ENCODE results near the gene FETUB.

The FETUB gene

DNA sequence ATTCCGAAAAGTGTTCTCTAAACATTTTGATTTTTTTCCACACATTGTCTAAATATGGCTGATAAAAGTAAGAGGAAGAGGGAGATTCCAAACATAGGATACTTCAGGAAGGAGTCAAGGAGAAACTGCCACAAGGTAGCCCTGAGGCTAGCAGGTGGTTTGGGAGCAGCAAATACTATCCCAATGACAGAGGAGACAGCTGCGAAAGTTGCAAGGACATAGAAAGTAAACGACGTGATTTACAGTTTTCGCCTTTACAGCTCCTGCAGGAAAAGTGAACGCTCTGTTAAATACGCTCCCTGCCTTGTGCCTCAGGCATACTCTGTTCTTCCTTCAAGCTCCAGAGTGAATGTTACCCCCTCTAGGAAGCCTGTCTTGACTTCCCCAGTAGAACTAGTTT, 3.7 kb upstream of the FETUB start:
- TF ChIP-seq GABPA (IDR thresholded peaks at IDR 0.05; ENCODE audit: low read depth): no peak
- DNase-seq (ENCODE audit: low read depth in 1 of 2, low spot score in 1 of 2): no peak
- Histone ChIP-seq H3K27ac (replicated peaks) (no peak overlapping the region), H3K4me3 (replicated peaks; ENCODE audit: insufficient read depth, low read length) (no peak overlapping the region), H3K27me3 (ENCODE audit: insufficient read depth, poor library complexity, severe bottlenecking) (peaks cover 4% of the 10 kb centered on the region)

DNA sequence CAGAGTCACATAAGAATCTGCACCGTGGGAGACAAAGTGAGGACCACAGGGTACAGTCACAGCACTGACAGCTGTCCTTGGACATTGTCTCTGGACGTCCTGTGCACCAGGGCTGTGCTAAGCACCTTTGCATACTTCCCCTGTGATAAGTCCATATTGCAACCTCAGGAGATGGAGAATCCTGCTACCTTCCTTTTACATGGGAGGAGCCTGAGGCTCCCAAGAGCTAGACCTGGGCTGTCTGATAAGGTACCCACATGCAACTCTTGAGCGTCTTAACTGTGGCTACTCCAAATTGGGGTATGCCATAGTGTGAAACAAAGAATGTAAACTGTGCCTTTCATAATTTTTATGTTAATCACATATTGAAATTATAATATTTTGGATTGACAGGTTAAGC, 2.5 kb upstream of the FETUB start:
- Histone ChIP-seq H3K27me3 (ENCODE audit: insufficient read depth, poor library complexity, severe bottlenecking) (peaks cover 8% of the 10 kb centered on the region), H3K27ac (replicated peaks) (no peak overlapping the region), H3K4me3 (replicated peaks; ENCODE audit: insufficient read depth, low read length) (no peak overlapping the region)
- DNase-seq (ENCODE audit: low read depth in 1 of 2, low spot score in 1 of 2): no peak
- TF ChIP-seq, protein P1, sequence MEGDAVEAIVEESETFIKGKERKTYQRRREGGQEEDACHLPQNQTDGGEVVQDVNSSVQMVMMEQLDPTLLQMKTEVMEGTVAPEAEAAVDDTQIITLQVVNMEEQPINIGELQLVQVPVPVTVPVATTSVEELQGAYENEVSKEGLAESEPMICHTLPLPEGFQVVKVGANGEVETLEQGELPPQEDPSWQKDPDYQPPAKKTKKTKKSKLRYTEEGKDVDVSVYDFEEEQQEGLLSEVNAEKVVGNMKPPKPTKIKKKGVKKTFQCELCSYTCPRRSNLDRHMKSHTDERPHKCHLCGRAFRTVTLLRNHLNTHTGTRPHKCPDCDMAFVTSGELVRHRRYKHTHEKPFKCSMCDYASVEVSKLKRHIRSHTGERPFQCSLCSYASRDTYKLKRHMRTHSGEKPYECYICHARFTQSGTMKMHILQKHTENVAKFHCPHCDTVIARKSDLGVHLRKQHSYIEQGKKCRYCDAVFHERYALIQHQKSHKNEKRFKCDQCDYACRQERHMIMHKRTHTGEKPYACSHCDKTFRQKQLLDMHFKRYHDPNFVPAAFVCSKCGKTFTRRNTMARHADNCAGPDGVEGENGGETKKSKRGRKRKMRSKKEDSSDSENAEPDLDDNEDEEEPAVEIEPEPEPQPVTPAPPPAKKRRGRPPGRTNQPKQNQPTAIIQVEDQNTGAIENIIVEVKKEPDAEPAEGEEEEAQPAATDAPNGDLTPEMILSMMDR (IDR thresholded peaks at IDR 0.05; ENCODE audit: insufficient read depth, low read length): no peak
- TF ChIP-seq POLR2AphosphoS5 (IDR thresholded peaks at IDR 0.05; ENCODE audit: low read depth): no peak
- TF ChIP-seq, protein P2, sequence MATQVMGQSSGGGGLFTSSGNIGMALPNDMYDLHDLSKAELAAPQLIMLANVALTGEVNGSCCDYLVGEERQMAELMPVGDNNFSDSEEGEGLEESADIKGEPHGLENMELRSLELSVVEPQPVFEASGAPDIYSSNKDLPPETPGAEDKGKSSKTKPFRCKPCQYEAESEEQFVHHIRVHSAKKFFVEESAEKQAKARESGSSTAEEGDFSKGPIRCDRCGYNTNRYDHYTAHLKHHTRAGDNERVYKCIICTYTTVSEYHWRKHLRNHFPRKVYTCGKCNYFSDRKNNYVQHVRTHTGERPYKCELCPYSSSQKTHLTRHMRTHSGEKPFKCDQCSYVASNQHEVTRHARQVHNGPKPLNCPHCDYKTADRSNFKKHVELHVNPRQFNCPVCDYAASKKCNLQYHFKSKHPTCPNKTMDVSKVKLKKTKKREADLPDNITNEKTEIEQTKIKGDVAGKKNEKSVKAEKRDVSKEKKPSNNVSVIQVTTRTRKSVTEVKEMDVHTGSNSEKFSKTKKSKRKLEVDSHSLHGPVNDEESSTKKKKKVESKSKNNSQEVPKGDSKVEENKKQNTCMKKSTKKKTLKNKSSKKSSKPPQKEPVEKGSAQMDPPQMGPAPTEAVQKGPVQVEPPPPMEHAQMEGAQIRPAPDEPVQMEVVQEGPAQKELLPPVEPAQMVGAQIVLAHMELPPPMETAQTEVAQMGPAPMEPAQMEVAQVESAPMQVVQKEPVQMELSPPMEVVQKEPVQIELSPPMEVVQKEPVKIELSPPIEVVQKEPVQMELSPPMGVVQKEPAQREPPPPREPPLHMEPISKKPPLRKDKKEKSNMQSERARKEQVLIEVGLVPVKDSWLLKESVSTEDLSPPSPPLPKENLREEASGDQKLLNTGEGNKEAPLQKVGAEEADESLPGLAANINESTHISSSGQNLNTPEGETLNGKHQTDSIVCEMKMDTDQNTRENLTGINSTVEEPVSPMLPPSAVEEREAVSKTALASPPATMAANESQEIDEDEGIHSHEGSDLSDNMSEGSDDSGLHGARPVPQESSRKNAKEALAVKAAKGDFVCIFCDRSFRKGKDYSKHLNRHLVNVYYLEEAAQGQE (IDR thresholded peaks at IDR 0.05; ENCODE audit: insufficient replicate concordance, low read depth): no peak
- TF ChIP-seq SPI1 (IDR thresholded peaks at IDR 0.05; ENCODE audit: borderline replicate concordance, low read depth): no peak
- TF ChIP-seq GABPA (IDR thresholded peaks at IDR 0.05; ENCODE audit: low read depth): no peak

DNA sequence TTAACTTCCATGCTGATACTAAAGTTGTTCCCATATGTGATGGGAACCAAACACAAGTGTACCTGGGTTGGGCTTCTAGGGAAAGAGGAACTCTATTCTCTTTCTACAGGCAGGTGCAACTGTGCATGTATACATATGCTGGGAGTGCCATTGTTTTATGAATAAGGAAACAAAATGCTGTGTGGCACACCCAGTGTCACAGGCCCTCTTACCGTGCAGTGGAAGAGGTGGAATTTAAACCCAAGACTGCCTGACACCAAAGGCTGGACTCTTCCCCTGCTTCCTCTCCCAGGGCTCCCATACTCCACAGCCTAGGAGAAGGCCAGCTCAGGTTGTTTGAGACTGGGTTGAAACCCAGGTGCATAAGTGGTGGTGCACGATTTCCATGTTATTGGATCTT, 1.9 kb upstream of the FETUB start:
- H3K4me3 ChIP-seq (replicated peaks; ENCODE audit: insufficient read depth, low read length): no peak overlapping the region
- H3K27me3 ChIP-seq (ENCODE audit: insufficient read depth, poor library complexity, severe bottlenecking): peaks cover 8% of the 10 kb centered on the region
- TF ChIP-seq SPI1 (IDR thresholded peaks at IDR 0.05; ENCODE audit: borderline replicate concordance, low read depth) (no peak), POLR2AphosphoS5 (IDR thresholded peaks at IDR 0.05; ENCODE audit: low read depth) (no peak), GABPA (IDR thresholded peaks at IDR 0.05; ENCODE audit: low read depth) (no peak)
- TF ChIP-seq, protein P2 (IDR thresholded peaks at IDR 0.05; ENCODE audit: insufficient replicate concordance, low read depth): no peak
- TF ChIP-seq, protein P1 (IDR thresholded peaks at IDR 0.05; ENCODE audit: insufficient read depth, low read length): no peak
- H3K27ac ChIP-seq (replicated peaks): no peak overlapping the region
- no peak for DNase-seq (ENCODE audit: low read depth in 1 of 2, low spot score in 1 of 2)

DNA sequence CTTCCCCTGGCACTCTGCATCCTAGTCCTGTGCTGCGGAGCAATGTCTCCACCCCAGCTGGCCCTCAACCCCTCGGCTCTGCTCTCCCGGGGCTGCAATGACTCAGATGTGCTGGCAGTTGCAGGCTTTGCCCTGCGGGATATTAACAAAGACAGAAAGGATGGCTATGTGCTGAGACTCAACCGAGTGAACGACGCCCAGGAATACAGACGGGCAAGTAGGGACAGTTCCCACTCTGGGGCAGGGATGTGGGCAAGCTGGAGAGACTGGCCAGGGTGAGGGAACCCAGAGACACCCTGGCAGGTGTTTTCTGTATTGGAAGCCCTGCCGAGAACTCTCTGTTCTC, 247 bp downstream of the FETUB start:
- no peak for TF ChIP-seq GABPA (IDR thresholded peaks at IDR 0.05; ENCODE audit: low read depth)
- TF ChIP-seq, protein P2 (IDR thresholded peaks at IDR 0.05; ENCODE audit: insufficient replicate concordance, low read depth): no peak
- TF ChIP-seq, protein P1 (IDR thresholded peaks at IDR 0.05; ENCODE audit: insufficient read depth, low read length): no peak
- TF ChIP-seq SPI1 (IDR thresholded peaks at IDR 0.05; ENCODE audit: borderline replicate concordance, low read depth): no peak
- TF ChIP-seq POLR2AphosphoS5 (IDR thresholded peaks at IDR 0.05; ENCODE audit: low read depth): no peak
- no peak overlapping the region for H3K4me3 ChIP-seq (replicated peaks; ENCODE audit: insufficient read depth, low read length)
- no peak for DNase-seq (ENCODE audit: low read depth in 1 of 2, low spot score in 1 of 2)
- H3K27ac ChIP-seq (replicated peaks): no peak overlapping the region
- H3K27me3 ChIP-seq (ENCODE audit: insufficient read depth, poor library complexity, severe bottlenecking): peaks cover 14% of the 10 kb centered on the region
